MCF 10A (cell line): ENCODE measurements around the gene PRDM13. TPM values are rescaled to one million over a fixed set of nuclear protein-coding genes. Genes with fewer than 3 reads are reported as not detected.
"Not testable (repeated sequence)": the region's sequence is repeated elsewhere in the genome, so short reads cannot be mapped to it uniquely, and the experiment has no call there.

ENCODE experiments used
- BruUV-seq: library from RNA; stranded (reverse); fragments of 400-500 nt; replicated peaks from 2 replicates; lab custom pipeline; 2021; lab: Mats Ljungman, UMichigan
- CTCF ChIA-PET: fragments of 300-600 bp; sonication (Branson Sonifier 250); formaldehyde crosslinking; extraction: SDS; loops from one replicate; lab custom pipeline; 2021; ENCODE audit warnings: antibody characterized with exemption, inconsistent platforms; lab: Yijun Ruan, JAX
- POLR2A ChIA-PET: fragments of 300-600, 350-650 bp; sonication (Branson Sonifier 250); formaldehyde crosslinking; extraction: SDS; loops from one replicate; lab custom pipeline; 2020; ENCODE audit warnings: antibody characterized with exemption, inconsistent platforms; lab: Yijun Ruan, JAX
- DNase-seq: peaks from one replicate; pipeline ENCODE4 v3.0.0-alpha.2; 2018; ENCODE audit not compliant: unreplicated experiment
- H3K27ac Mint-ChIP-seq: one replicate; pipeline ENCODE4 v1.8.0; 2022; ENCODE audit warnings: mild to moderate bottlenecking, low read depth, mixed read lengths; ENCODE audit not compliant: unreplicated experiment
- H3K27me3 Mint-ChIP-seq: one replicate; pipeline ENCODE4 v1.8.0; 2022; ENCODE audit warnings: mixed read lengths; ENCODE audit not compliant: insufficient read depth, unreplicated experiment
- H3K36me3 Mint-ChIP-seq: one replicate; pipeline ENCODE4 v1.8.0; 2022; ENCODE audit warnings: mild to moderate bottlenecking, moderate library complexity, mixed read lengths; ENCODE audit not compliant: insufficient read depth, unreplicated experiment
- H3K4me1 Mint-ChIP-seq: one replicate; pipeline ENCODE4 v1.8.0; 2022; ENCODE audit warnings: mixed read lengths; ENCODE audit not compliant: insufficient read depth, unreplicated experiment
- H3K4me3 Mint-ChIP-seq: one replicate; pipeline ENCODE4 v1.8.0; 2022; ENCODE audit warnings: mild to moderate bottlenecking, moderate library complexity, mixed read lengths; ENCODE audit not compliant: unreplicated experiment
- H3K9me3 Mint-ChIP-seq: one replicate; pipeline ENCODE4 v1.8.0; 2022; ENCODE audit warnings: mixed read lengths; ENCODE audit not compliant: unreplicated experiment
- CTCF ChIP-seq: fragments of 200-600 bp; IDR thresholded peaks from one replicate; pipeline ENCODE4 v1.8.0; 2022; ENCODE audit warnings: antibody characterized with exemption, mild to moderate bottlenecking; ENCODE audit not compliant: unreplicated experiment
- intact Hi-C: fragments of 100-400 bp; cut with micrococcal nuclease; formaldehyde crosslinking; loops from 2 replicates; pipeline ENCODE4 v1.14.1; 2022
- total RNA-seq: library from RNA; stranded (reverse); gene quantifications from 2 replicates; pipeline ENCODE4 v1.2.3, GENCODE V29; 2022

Gene PRDM13
- total RNA-seq, 1 experiment from 2014 or later, result not detected

- Mint-ChIP-seq H3K27me3 (peaks cover 77% of the 10 kb centered on the region), H3K36me3 (no peaks in the 10 kb centered on the region), H3K27ac (no peak overlapping the region), H3K4me3 (no peak overlapping the region), H3K4me1 (peaks cover 5% of the 10 kb centered on the region), H3K9me3 (no peaks in the 10 kb centered on the region)
- BruUV-seq, result no TSS peak
- ChIA-PET POLR2A (no interaction called here), CTCF (interaction anchor here (0.6 kb wide), 1 partner anchor 70 kb away, joined by 3 read pairs; no protein-coding TSS in a partner anchor)
- TF ChIP-seq CTCF, result no peak
- DNase-seq, result no peak
- intact Hi-C loops, result no loop called here
Observed at GRCh38 chr6:99591673-99592364, 14.8 kb upstream of the PRDM13 start.

GRCh38 chr6:99592900-99593299 is 13.7 kb upstream of the PRDM13 start:
- CTCF ChIA-PET, result interaction anchor here (1.4 kb wide), 1 partner anchor 14 kb away, joined by 5 read pairs; the partner anchor contains the start of gene PRDM13
- no TSS peak for BruUV-seq
- Mint-ChIP-seq H3K4me3 (no peak overlapping the region), H3K36me3 (no peaks in the 10 kb centered on the region), H3K9me3 (no peaks in the 10 kb centered on the region), H3K27ac (no peak overlapping the region), H3K4me1 (peaks cover 5% of the 10 kb centered on the region), H3K27me3 (peaks cover 83% of the 10 kb centered on the region)
- intact Hi-C loops, result no loop called here
- TF ChIP-seq CTCF, result no peak
- peak; percentile 78 for DNase-seq
- POLR2A ChIA-PET, result interaction anchor here (0.7 to 0.9 kb wide), 2 partner anchors 24 to 27 kb away, joined by 4 to 6 read pairs; partner anchors contain the start of gene CCNC

- H3K4me3 Mint-ChIP-seq, POLR2A ChIA-PET, intact Hi-C loops, H3K27ac Mint-ChIP-seq, H3K36me3 Mint-ChIP-seq, CTCF ChIA-PET, DNase-seq, BruUV-seq, H3K4me1 Mint-ChIP-seq, H3K9me3 Mint-ChIP-seq: not testable (repeated sequence)
- H3K27me3 Mint-ChIP-seq, result peaks cover 91% of the 10 kb centered on the region
Observed at GRCh38 chr6:99594696-99595095, 11.9 kb upstream of the PRDM13 start.

- Mint-ChIP-seq H3K36me3 (no peaks in the 10 kb centered on the region), H3K27ac (no peak overlapping the region), H3K9me3 (no peaks in the 10 kb centered on the region), H3K27me3 (peaks cover 77% of the 10 kb centered on the region), H3K4me3 (no peak overlapping the region), H3K4me1 (no peaks in the 10 kb centered on the region)
- no peak for TF ChIP-seq CTCF
- intact Hi-C loops, result no loop called here
- DNase-seq, result no peak
- BruUV-seq, result no TSS peak
- CTCF ChIA-PET, result no interaction called here
- POLR2A ChIA-PET, result no interaction called here
Observed at GRCh38 chr6:99602520-99603420, 3.9 kb upstream of the PRDM13 start.
